ENCODE measurements around the gene DSTN. TPM values are rescaled to one million over a fixed set of nuclear protein-coding genes. Genes with fewer than 3 reads are reported as not detected.

The DSTN gene
- total RNA-seq, 4 donors from 2014 or later: 166 to 322 (median 242) TPM

GRCh38 chr20:17622086-17622850, 52.4 kb downstream of the DSTN start:
- 87 to 91% methylated on average over 11 of the region's 11 CpGs for WGBS, 2 donors
- DNase-seq (ENCODE audit: low spot score in 2 of 2): peak in 1 of 2 donors; percentile 8
- Histone ChIP-seq H3K27me3 (no peaks in the 10 kb centered on the region), H3K4me3 (no peak overlapping the region), H3K4me1 (peaks cover 0 to 4% (median 0%) of the 10 kb centered on the region in 4 donors), H3K27ac (no peak overlapping the region), H3K9me3 (no peaks in the 10 kb centered on the region), H3K36me3 (peaks cover 2 to 100% (median 19%) of the 10 kb centered on the region in 3 donors)
- TF ChIP-seq CTCF (IDR thresholded peaks at IDR 0.05): no peak
- no peak for TF ChIP-seq POLR2A (IDR thresholded peaks at IDR 0.05)
- no peak for TF ChIP-seq EP300 (IDR thresholded peaks at IDR 0.05)

- peak in 1 of 2 donors; percentile 3 for DNase-seq (ENCODE audit: low spot score in 2 of 2)
Observed at GRCh38 chr20:17622851-17623508, 53.1 kb downstream of the DSTN start.

GRCh38 chr20:17624070-17624469, 54.2 kb downstream of the DSTN start:
- H3K36me3 ChIP-seq: peaks cover 2 to 100% (median 22%) of the 10 kb centered on the region in 3 donors
- H3K4me3 ChIP-seq: no peak overlapping the region
- DNase-seq (ENCODE audit: low spot score in 2 of 2): peak in 1 of 2 donors; percentile 6
- no peaks in the 10 kb centered on the region for H3K27me3 ChIP-seq
- H3K27ac ChIP-seq: no peak overlapping the region
- 92% methylated on average over 12 of the region's 12 CpGs for WGBS, 2 donors
- no peaks in the 10 kb centered on the region for H3K9me3 ChIP-seq
- peaks cover 0 to 8% (median 0%) of the 10 kb centered on the region in 4 donors for H3K4me1 ChIP-seq
- TF ChIP-seq CTCF (IDR thresholded peaks at IDR 0.05): no peak
- TF ChIP-seq POLR2A (IDR thresholded peaks at IDR 0.05): no peak
- TF ChIP-seq EP300 (IDR thresholded peaks at IDR 0.05): no peak

More at GRCh38 chr20:17622851-17623508, 53.1 kb downstream of the DSTN start:
- Histone ChIP-seq H3K27ac (no peak overlapping the region), H3K9me3 (no peaks in the 10 kb centered on the region), H3K36me3 (peaks cover 2 to 100% (median 19%) of the 10 kb centered on the region in 3 donors), H3K4me3 (no peak overlapping the region), H3K27me3 (no peaks in the 10 kb centered on the region), H3K4me1 (peaks cover 0 to 8% (median 0%) of the 10 kb centered on the region in 4 donors)
- TF ChIP-seq EP300 (IDR thresholded peaks at IDR 0.05) (no peak), CTCF (IDR thresholded peaks at IDR 0.05) (no peak), POLR2A (IDR thresholded peaks at IDR 0.05) (no peak)
- 90 to 92% methylated on average over 5 to 9 of the region's 9 CpGs for WGBS, 2 donors

GRCh38 chr20:17624551-17625245, 54.8 kb downstream of the DSTN start:
- Histone ChIP-seq H3K4me3 (no peak overlapping the region), H3K9me3 (no peaks in the 10 kb centered on the region), H3K36me3 (peaks cover 2 to 100% (median 22%) of the 10 kb centered on the region in 3 donors), H3K27ac (no peak overlapping the region), H3K27me3 (no peaks in the 10 kb centered on the region), H3K4me1 (peaks cover 0 to 8% (median 0%) of the 10 kb centered on the region in 4 donors)
- WGBS, 2 donors: 89 to 90% methylated on average over 11 to 13 of the region's 15 CpGs
- peak in 1 of 2 donors; percentile 8 for DNase-seq (ENCODE audit: low spot score in 2 of 2)
- no peak for TF ChIP-seq EP300 (IDR thresholded peaks at IDR 0.05)
- no peak for TF ChIP-seq CTCF (IDR thresholded peaks at IDR 0.05)
- no peak for TF ChIP-seq POLR2A (IDR thresholded peaks at IDR 0.05)

Measured in tibial nerve (tissue), 4 donors.